Stimulated activated CD4-positive, alpha-beta T cell treated with anti-CD3 and anti-CD28 coated beads, Interleukin-1b, Interleukin-23, amount 100 ng/mL, for 24 hours (primary cell): Measurements from ENCODE around the gene GPSM1.
A peak's percentile ranks its signal among the peaks of the same experiment; 100 is the strongest.
"Not testable (repeated sequence)": the region's sequence is repeated elsewhere in the genome, so short reads cannot be mapped to it uniquely, and the experiment has no call there.

Source experiments
- DNase-seq, 4 experiments: peaks; one replicate each; pipeline ENCODE4 v3.0.0-alpha.2; 2020; ENCODE audit warnings: low read depth in 4 of 4, low spot score in 1 of 4

Gene GPSM1

GRCh38 chr9:136394312-136395019 lies 67.1 kb downstream of the GPSM1 start:
- no peak for DNase-seq

- DNase-seq = no peak
Observed at GRCh38 chr9:136395020-136395340, 67.6 kb downstream of the GPSM1 start.

GRCh38 chr9:136395345-136396218 lies 68.2 kb downstream of the GPSM1 start:
- DNase-seq = no peak

GRCh38 chr9:136396219-136396515 lies 68.8 kb downstream of the GPSM1 start:
- no peak for DNase-seq

GRCh38 chr9:136397643-136398042 lies 70.3 kb downstream of the GPSM1 start:
- no peak for DNase-seq

GRCh38 chr9:136398286-136398685 lies 70.9 kb downstream of the GPSM1 start:
- DNase-seq = no peak

- DNase-seq = peak in 1 of 4 experiments; percentile 25
Observed at GRCh38 chr9:136399176-136400037, 72.1 kb downstream of the GPSM1 start.

GRCh38 chr9:136400038-136400834 lies 72.9 kb downstream of the GPSM1 start, which contains the start of gene SNAPC4:
SNAPC4 (minus strand) TSS chr9:136400170; CDS start chr9:136398428, 1,742 bp downstream.
- DNase-seq = peak; percentile 66 to 84 (median 78)

GRCh38 chr9:136401173-136401922 lies 74.0 kb downstream of the GPSM1 start:
- no peak for DNase-seq

GRCh38 chr9:136402067-136402466 lies 74.7 kb downstream of the GPSM1 start:
- no peak for DNase-seq

GRCh38 chr9:136403538-136403914 lies 76.2 kb downstream of the GPSM1 start:
- DNase-seq = peak in 3 of 4 experiments; percentile 37 to 69 (median 58)

- peak in 1 of 4 experiments; percentile 25 for DNase-seq
Observed at GRCh38 chr9:136403915-136404800, 76.8 kb downstream of the GPSM1 start.

GRCh38 chr9:136404801-136405136 lies 77.4 kb downstream of the GPSM1 start:
- no peak for DNase-seq

GRCh38 chr9:136405481-136405880 lies 78.1 kb downstream of the GPSM1 start:
- DNase-seq = no peak

- not testable (repeated sequence) for DNase-seq
Observed at GRCh38 chr9:136405904-136406303, 78.6 kb downstream of the GPSM1 start.

- not testable (repeated sequence) for DNase-seq
Observed at GRCh38 chr9:136407061-136407460, 79.7 kb downstream of the GPSM1 start.

- DNase-seq = no peak
Observed at GRCh38 chr9:136407911-136408310, 80.6 kb downstream of the GPSM1 start.
